H1 (cell line): ENCODE results near the gene BAX. TPM values are rescaled to one million over a fixed set of nuclear protein-coding genes. Genes with fewer than 3 reads are reported as not detected.

Experiments
- CTCF ChIA-PET: fragments of 300-600 bp; sonication (Branson Sonifier 250); formaldehyde crosslinking; loops from one replicate; lab custom pipeline; 2021; ENCODE audit not compliant: partially characterized antibody; lab: Charles Lee
- POLR2A ChIA-PET: fragments of 300-600 bp; sonication (Branson Sonifier 250); formaldehyde crosslinking; loops from one replicate; lab custom pipeline; 2021; ENCODE audit warnings: inconsistent platforms; ENCODE audit not compliant: partially characterized antibody; lab: Charles Lee
- DNase-seq, 2 experiments: peaks; one replicate each; pipeline versions ENCODE4 v3.0.0 to v3.0.0-alpha.2; 2010 to 2022; ENCODE audit warnings: low spot score in 2 of 2, low read depth in 1 of 2, mixed read lengths in 1 of 2
- FAIRE-seq: peaks from 2 replicates; lab custom pipeline; 2011; peaks lifted over from hg19 to GRCh38; lab: Jason Lieb, UNC
- H2AFZ ChIP-seq: 2 replicates; pipeline ENCODE4 v1.8.1; 2012; ENCODE audit warnings: low read length, inconsistent platforms
- H2AK5ac ChIP-seq: 2 replicates; pipeline ENCODE4 v1.6.1; 2013; ENCODE audit warnings: low read depth, low read length
- H2BK120ac ChIP-seq: replicated peaks from 2 replicates; pipeline ENCODE3; 2013; ENCODE audit warnings: low read depth, low read length, inconsistent platforms
- H2BK12ac ChIP-seq: 2 replicates; pipeline ENCODE4 v1.6.1; 2013; ENCODE audit warnings: low read depth, low read length
- H2BK15ac ChIP-seq: 2 replicates; pipeline ENCODE4 v1.6.1; 2013; ENCODE audit warnings: low read length
- H2BK20ac ChIP-seq: 2 replicates; pipeline ENCODE4 v1.6.1; 2013; ENCODE audit warnings: low read length
- H2BK5ac ChIP-seq: 2 replicates; pipeline ENCODE4 v1.6.1; 2013; ENCODE audit warnings: low read depth, low read length
- H3K14ac ChIP-seq: 2 replicates; pipeline ENCODE4 v1.6.1; 2013; ENCODE audit warnings: inconsistent platforms; ENCODE audit not compliant: insufficient read length
- H3K18ac ChIP-seq: 2 replicates; pipeline ENCODE4 v1.6.1; 2013; ENCODE audit warnings: low read length; ENCODE audit errors: extremely low read depth
- H3K23ac ChIP-seq: 2 replicates; pipeline ENCODE4 v1.6.1; 2013; ENCODE audit warnings: inconsistent platforms; ENCODE audit not compliant: insufficient read length
- H3K23me2 ChIP-seq: 2 replicates; pipeline ENCODE4 v1.6.1; 2013; ENCODE audit warnings: low read depth, low read length
- H3K27ac ChIP-seq: 2 replicates; pipeline ENCODE4 v1.6.1; 2011; ENCODE audit warnings: low read depth, low read length, inconsistent platforms
- H3K27me3 ChIP-seq, 4 experiments: replicated peaks in 1 of 4; 1 replicate in 1 of 4; 2 replicates in 3 of 4; pipeline versions ENCODE4 v1.6.1 to v1.8.1; 2011 to 2013; ENCODE audit warnings: low read length in 3 of 4, mild to moderate bottlenecking in 3 of 4, inconsistent platforms in 2 of 4, mixed read lengths in 2 of 4, moderate library complexity in 1 of 4; ENCODE audit not compliant: control insufficient read depth in 3 of 4, insufficient read depth in 3 of 4; ENCODE audit errors: extremely low read depth in 1 of 4
- H3K36me3 ChIP-seq, 4 experiments: 2 replicates each; pipeline versions ENCODE4 v1.6.1 to v1.8.1; 2011 to 2013; ENCODE audit warnings: mild to moderate bottlenecking in 4 of 4, low read length in 3 of 4, moderate library complexity in 2 of 4, control low read depth in 1 of 4, inconsistent platforms in 1 of 4; ENCODE audit not compliant: insufficient read depth in 4 of 4, control insufficient read depth in 2 of 4
- H3K4ac ChIP-seq: replicated peaks from 2 replicates; pipeline ENCODE3; 2013; ENCODE audit warnings: low read length, low read depth, mixed read lengths, inconsistent platforms; ENCODE audit not compliant: insufficient read length
- H3K4me1 ChIP-seq, 4 experiments: replicated peaks in 1 of 4; 1 replicate in 1 of 4; 2 replicates in 3 of 4; pipeline versions ENCODE4 v1.6.1 to v1.8.1; 2011 to 2013; ENCODE audit warnings: low read length in 3 of 4, inconsistent platforms in 2 of 4, mixed read lengths in 1 of 4; ENCODE audit not compliant: insufficient read depth in 4 of 4, control insufficient read depth in 3 of 4
- H3K4me2 ChIP-seq, 2 experiments: 2 replicates each; pipeline versions ENCODE4 v1.6.1 to v1.8.1; 2011 to 2013; ENCODE audit warnings: low read depth in 2 of 2, low read length in 2 of 2, control low read depth in 1 of 2, inconsistent platforms in 1 of 2, mild to moderate bottlenecking in 1 of 2; ENCODE audit not compliant: insufficient read depth in 1 of 2
- H3K4me3 ChIP-seq, 4 experiments: fragments of 200-600, 300-600 bp in 1 of 4; sonication (generic), shearing (Covaris generic), sonication (Bioruptor Twin) in 1 of 4; 2 replicates each; pipeline versions ENCODE4 v1.5.1 to v1.8.1; 2011 to 2016; ENCODE audit warnings: low read length in 4 of 4, low read depth in 3 of 4, control low read depth in 2 of 4, inconsistent platforms in 2 of 4, mild to moderate bottlenecking in 2 of 4, mixed read lengths in 1 of 4, moderate library complexity in 1 of 4; ENCODE audit not compliant: insufficient read depth in 2 of 4; ENCODE audit errors: extremely low read depth in 1 of 4
- H3K56ac ChIP-seq: replicated peaks from 2 replicates; pipeline ENCODE3; 2013; ENCODE audit warnings: low read depth, mild to moderate bottlenecking, mixed read lengths, low read length, inconsistent platforms; ENCODE audit not compliant: insufficient read length
- H3K79me1 ChIP-seq: 2 replicates; pipeline ENCODE4 v1.6.1; 2013; ENCODE audit warnings: low read depth, low read length, control low read depth
- H3K79me2 ChIP-seq, 2 experiments: 2 replicates each; pipeline versions ENCODE4 v1.6.1 to v1.8.1; 2012 to 2013; ENCODE audit warnings: low read length in 2 of 2, mild to moderate bottlenecking in 2 of 2, inconsistent platforms in 1 of 2; ENCODE audit not compliant: insufficient read depth in 2 of 2, control insufficient read depth in 1 of 2
- H3K9ac ChIP-seq, 4 experiments: replicated peaks in 1 of 4; 1 replicate in 1 of 4; 2 replicates in 3 of 4; pipeline versions ENCODE4 v1.6.1 to v1.8.1; 2011 to 2013; ENCODE audit warnings: low read depth in 3 of 4, low read length in 3 of 4, control low read depth in 2 of 4, mild to moderate bottlenecking in 2 of 4, moderate library complexity in 2 of 4, inconsistent platforms in 1 of 4; ENCODE audit errors: extremely low read depth in 1 of 4
- H3K9me3 ChIP-seq, 2 experiments: 2 replicates each; pipeline versions ENCODE4 v1.6.1 to v1.8.1; 2012 to 2013; ENCODE audit warnings: mild to moderate bottlenecking in 2 of 2, moderate library complexity in 2 of 2, control low read depth in 1 of 2, inconsistent platforms in 1 of 2, low read depth in 1 of 2, low read length in 1 of 2, mixed read lengths in 1 of 2; ENCODE audit not compliant: insufficient read depth in 2 of 2
- H4K20me1 ChIP-seq, 2 experiments: replicated peaks in 1 of 2; 2 replicates each; pipeline versions ENCODE3 to v1.8.1; 2011 to 2013; ENCODE audit warnings: inconsistent platforms in 2 of 2, low read length in 2 of 2, mild to moderate bottlenecking in 1 of 2; ENCODE audit not compliant: insufficient read depth in 2 of 2, control insufficient read depth in 1 of 2
- H4K5ac ChIP-seq: 2 replicates; pipeline ENCODE4 v1.6.1; 2013; ENCODE audit warnings: low read length, low read depth, mixed read lengths, inconsistent platforms; ENCODE audit not compliant: insufficient read length
- H4K8ac ChIP-seq: 2 replicates; pipeline ENCODE4 v1.8.0; 2013; ENCODE audit warnings: mild to moderate bottlenecking, moderate library complexity, low read length, inconsistent platforms; ENCODE audit not compliant: insufficient read depth; ENCODE audit errors: extremely low read depth
- H4K91ac ChIP-seq: replicated peaks from 2 replicates; pipeline ENCODE3; 2013; ENCODE audit warnings: low read length, mixed read lengths, inconsistent platforms; ENCODE audit not compliant: insufficient read length
- ATF2 ChIP-seq: IDR thresholded peaks from 2 replicates; pipeline ENCODE4 v1.6.1; 2012; ENCODE audit warnings: low read length, inconsistent platforms
- CBX8 ChIP-seq: fragments of 300-800, 300-1000 bp; sonication (generic); IDR thresholded peaks from 2 replicates; pipeline ENCODE4 v1.7.1; 2016; ENCODE audit warnings: low read depth, low read length, borderline replicate concordance
- E2F6 ChIP-seq: IDR thresholded peaks from 2 replicates; pipeline ENCODE4 v1.6.1; 2012; ENCODE audit warnings: inconsistent platforms
- EZH2 ChIP-seq: fragments of 200-600 bp; sonication (generic); IDR thresholded peaks from 2 replicates; pipeline ENCODE4 v1.7.1; 2012; ENCODE audit warnings: low read depth, mild to moderate bottlenecking, moderate library complexity, low read length, inconsistent platforms; ENCODE audit not compliant: severe bottlenecking
- JUN ChIP-seq: IDR thresholded peaks from 2 replicates; pipeline ENCODE4 v1.6.1; 2011; ENCODE audit warnings: low read depth, mild to moderate bottlenecking, improper control_type of control experiment, low read length
- NRF1 ChIP-seq: IDR thresholded peaks from 2 replicates; pipeline ENCODE4 v1.6.1; 2011; ENCODE audit warnings: mild to moderate bottlenecking, low read depth, low read length, improper control_type of control experiment
- RXRA ChIP-seq: IDR thresholded peaks from 2 replicates; pipeline ENCODE4 v1.6.1; 2011; ENCODE audit warnings: low read depth, mild to moderate bottlenecking, low read length, moderate library complexity; ENCODE audit not compliant: insufficient read depth
- SUZ12 ChIP-seq: fragments of 200-600 bp; sonication (generic); IDR thresholded peaks from 2 replicates; pipeline ENCODE4 v1.6.1; 2012; ENCODE audit warnings: mild to moderate bottlenecking, inconsistent platforms, low read length, moderate library complexity, mixed read lengths
- WGBS, 2 experiments: shearing (Covaris generic) in 1 of 2; methylation state at CpG; one replicate each; pipeline versions ENCODE4 v1.1.6 to v1.1.7; 2013 to 2015; ENCODE audit warnings: low lambda C conversion rate in 2 of 2, mixed read lengths in 2 of 2, inconsistent platforms in 1 of 2, low coverage in 1 of 2, missing lambda C conversion rate in 1 of 2; ENCODE audit not compliant: insufficient replicate concordance in 2 of 2, insufficient coverage in 1 of 2, insufficient read length in 1 of 2; ENCODE audit errors: extremely low coverage in 1 of 2, missing lambda C conversion rate in 1 of 2; 5-methylcytosine and 5-hydroxymethylcytosine counted together
- polyA plus RNA-seq, 7 experiments: library from polyadenylated mRNA; depleted of rRNA in 3 of 7; stranded (reverse) in 5 of 7; unstranded in 2 of 7; fragments of >200 nt in 5 of 7; fragments of 200-250 nt in 2 of 7; gene quantifications; 1 replicate in 5 of 7; 2 replicates in 1 of 7; 4 replicates in 1 of 7; pipeline versions ENCODE4 v1.2.1 to v1.2.3, GENCODE V29; 2011 to 2013; ENCODE audit warnings: missing spikeins in 2 of 7, mixed read lengths in 2 of 7
- total RNA-seq: library from RNA; stranded (reverse); fragmentation: NEBNext Ultra II Directional; extraction: Animal tissue kit (Norgen Biotek cat#: 25700); gene quantifications from 2 replicates; pipeline ENCODE4 v1.2.1, GENCODE V29; 2021

BAX gene
- total and polyA plus RNA-seq, 2 of the 8 experiments (the other 6 are each of a cell fraction or from before 2014, with no cell fraction given) = 257 to 346 TPM

- H3K79me1 ChIP-seq = peaks cover 15% of the 10 kb centered on the region
- H3K9ac ChIP-seq = peak overlapping the region; percentile 25 to 75 (median 72)
- H2AFZ ChIP-seq = no peak overlapping the region
- no peaks in the 10 kb centered on the region for H3K27me3 ChIP-seq
- H4K91ac ChIP-seq = peak overlapping the region; percentile 52
- H3K79me2 ChIP-seq = peaks cover 11 to 33% of the 10 kb centered on the region in 2 experiments; a peak in 3 of 4 replicates
- FAIRE-seq (no peak), DNase-seq (peak in 1 of 2 experiments; percentile 65)
- 4% methylated on average over 20 of the region's 20 CpGs; no CpG with 5 or more reads in 1 of the 2 experiments for WGBS, 2 experiments
- H3K14ac ChIP-seq = no peak overlapping the region
- no peak overlapping the region for H2BK15ac ChIP-seq
- 0 out of 2 replicates have a peak overlapping the region, but pooled peaks have one; percentile 13 for H3K27ac ChIP-seq
- no peak overlapping the region for H2BK20ac ChIP-seq
- peak overlapping the region; percentile 50 for H4K5ac ChIP-seq
- 0 out of 2 replicates have a peak overlapping the region, but pooled peaks have one; percentile 4 for H2BK12ac ChIP-seq
- H3K4ac ChIP-seq = peak overlapping the region; percentile 44
- no peaks in the 10 kb centered on the region for H3K9me3 ChIP-seq
- ChIA-PET POLR2A (interaction anchor here (0.5 to 4.4 kb wide), 15 partner anchors 9 to 155 kb away, joined by 3 to 37 read pairs (median 3); partner anchors contain the start of genes CGB2, FTL and PPP1R15A), CTCF (interaction anchor here (0.6 to 2.6 kb wide), 23 partner anchors 10 to 188 kb away, joined by 3 to 19 read pairs (median 4); partner anchors contain the start of gene HSD17B14)
- peaks cover 0 to 13% of the 10 kb centered on the region in 2 experiments for H4K20me1 ChIP-seq
- H2BK5ac ChIP-seq = peak overlapping the region; percentile 37; the same call in 1 of the 2 replicates
- H3K36me3 ChIP-seq = peaks cover 0 to 13% (median 5%) of the 10 kb centered on the region in 4 experiments; a peak in 4 of 8 replicates
- H3K18ac ChIP-seq = peak overlapping the region; percentile 84; the same call in 1 of the 2 replicates
- peak overlapping the region; percentile 90 for H3K56ac ChIP-seq
- H3K4me3 ChIP-seq = peak overlapping the region; percentile 66 to 97 (median 92)
- H4K8ac ChIP-seq = peak overlapping the region; percentile 72
- H3K23me2 ChIP-seq = peaks cover 8% of the 10 kb centered on the region; the same call in 1 of the 2 replicates
- peak overlapping the region; percentile 87 to 91 for H3K4me2 ChIP-seq
- H2AK5ac ChIP-seq = no peak overlapping the region
- no peak overlapping the region for H2BK120ac ChIP-seq
- no peak overlapping the region for H3K23ac ChIP-seq
- peaks cover 0 to 3% (median 0%) of the 10 kb centered on the region in 4 experiments; a peak in 2 of 7 replicates for H3K4me1 ChIP-seq
- TF ChIP-seq NRF1 = no peak
- no peak for TF ChIP-seq SUZ12
- TF ChIP-seq E2F6 = 0 out of 2 replicates have a peak, but pooled peaks have one; percentile 4
- no peak for TF ChIP-seq ATF2
- no peak for TF ChIP-seq CBX8
- TF ChIP-seq RXRA = no peak
- TF ChIP-seq JUN = no peak
- TF ChIP-seq EZH2 = no peak
Measured at GRCh38 chr19:48992581-48993174, 38.0 kb downstream of the BAX start.
